ENCODE data around the gene DNAJC13. TPM values are rescaled to one million over a fixed set of nuclear protein-coding genes. Genes with fewer than 3 reads are reported as not detected.

DNAJC13 gene
- total and polyA plus RNA-seq, 11 donors = 6.6 to 45.1 (median 29.8) TPM

DNA sequence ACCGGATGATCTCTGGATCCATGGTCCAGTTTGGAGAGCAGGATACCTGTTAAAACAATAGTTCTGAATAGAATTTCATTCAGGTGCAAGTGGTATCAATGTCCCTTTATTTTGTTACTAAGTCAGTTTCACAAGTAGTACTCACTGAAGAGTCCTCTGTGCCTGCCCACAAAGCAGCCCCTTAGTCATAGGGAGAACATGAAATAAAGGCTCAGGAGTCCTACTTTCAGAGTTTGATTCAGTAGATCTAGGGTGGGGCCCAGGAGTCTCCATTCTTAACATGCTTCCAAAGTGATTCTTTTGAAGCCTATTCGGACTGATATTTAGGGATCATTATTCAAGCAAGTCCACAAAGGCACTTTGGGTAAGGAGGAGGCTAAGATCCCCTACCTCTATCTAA lies 100.0 kb downstream of the DNAJC13 start:
- TF ChIP-seq POLR2A (IDR thresholded peaks at IDR 0.05) = no peak
- TF ChIP-seq, protein P1, sequence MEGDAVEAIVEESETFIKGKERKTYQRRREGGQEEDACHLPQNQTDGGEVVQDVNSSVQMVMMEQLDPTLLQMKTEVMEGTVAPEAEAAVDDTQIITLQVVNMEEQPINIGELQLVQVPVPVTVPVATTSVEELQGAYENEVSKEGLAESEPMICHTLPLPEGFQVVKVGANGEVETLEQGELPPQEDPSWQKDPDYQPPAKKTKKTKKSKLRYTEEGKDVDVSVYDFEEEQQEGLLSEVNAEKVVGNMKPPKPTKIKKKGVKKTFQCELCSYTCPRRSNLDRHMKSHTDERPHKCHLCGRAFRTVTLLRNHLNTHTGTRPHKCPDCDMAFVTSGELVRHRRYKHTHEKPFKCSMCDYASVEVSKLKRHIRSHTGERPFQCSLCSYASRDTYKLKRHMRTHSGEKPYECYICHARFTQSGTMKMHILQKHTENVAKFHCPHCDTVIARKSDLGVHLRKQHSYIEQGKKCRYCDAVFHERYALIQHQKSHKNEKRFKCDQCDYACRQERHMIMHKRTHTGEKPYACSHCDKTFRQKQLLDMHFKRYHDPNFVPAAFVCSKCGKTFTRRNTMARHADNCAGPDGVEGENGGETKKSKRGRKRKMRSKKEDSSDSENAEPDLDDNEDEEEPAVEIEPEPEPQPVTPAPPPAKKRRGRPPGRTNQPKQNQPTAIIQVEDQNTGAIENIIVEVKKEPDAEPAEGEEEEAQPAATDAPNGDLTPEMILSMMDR (IDR thresholded peaks at IDR 0.05) = no peak
- DNase-seq (no peak), ATAC-seq (no peak)
- Histone ChIP-seq H3K4me1 (no peaks in the 10 kb centered on the region), H3K27ac (no peak overlapping the region), H3K9me3 (no peaks in the 10 kb centered on the region), H3K36me3 (peaks cover 0 to 99% (median 95%) of the 10 kb centered on the region in 9 donors), H3K4me3 (no peak overlapping the region), H3K27me3 (no peaks in the 10 kb centered on the region)
- intact Hi-C loops (cut with DNase I) = loop anchor here in 1 of 10 donors (10.0 kb wide), 1 partner anchor 187 kb away; no protein-coding TSS in a partner anchor
- 96 to 98% (median 98%) methylated on average over 2 of the region's 2 CpGs for WGBS, 4 donors

GRCh38 chr3:132519914-132520313 lies 102.6 kb downstream of the DNAJC13 start:
- TF ChIP-seq, protein P1 (IDR thresholded peaks at IDR 0.05) = no peak
- TF ChIP-seq POLR2A (IDR thresholded peaks at IDR 0.05) = no peak
- Histone ChIP-seq H3K27me3 (no peaks in the 10 kb centered on the region), H3K36me3 (peaks cover 0 to 99% (median 95%) of the 10 kb centered on the region in 9 donors), H3K9me3 (no peaks in the 10 kb centered on the region), H3K4me1 (no peaks in the 10 kb centered on the region), H3K4me3 (no peak overlapping the region), H3K27ac (no peak overlapping the region)
- intact Hi-C loops (cut with DNase I) = loop anchor here in 2 of 10 donors (10.0 kb wide), 2 partner anchors 55 to 185 kb away; no protein-coding TSS in a partner anchor
- no peak for ATAC-seq
- 82 to 89% (median 87%) methylated on average over 5 of the region's 5 CpGs for WGBS, 4 donors
- no peak for DNase-seq

- no peak for ATAC-seq
- no peak for TF ChIP-seq POLR2A (IDR thresholded peaks at IDR 0.05)
- TF ChIP-seq, protein P1 (IDR thresholded peaks at IDR 0.05) = no peak
- intact Hi-C loops (cut with DNase I) = loop anchor here in 1 of 10 donors (10.0 kb wide), 1 partner anchor 57 kb away; no protein-coding TSS in a partner anchor
- 69 to 76% (median 73%) methylated on average over 5 of the region's 5 CpGs for WGBS, 4 donors
- Histone ChIP-seq H3K27me3 (no peaks in the 10 kb centered on the region), H3K4me3 (no peak overlapping the region), H3K9me3 (no peaks in the 10 kb centered on the region), H3K4me1 (no peaks in the 10 kb centered on the region), H3K27ac (no peak overlapping the region), H3K36me3 (peaks cover 4 to 99% (median 95%) of the 10 kb centered on the region in 9 donors)
- DNase-seq = no peak
These were observed 104.6 kb downstream of the DNAJC13 start for GRCh38 chr3:132521901-132522300.

DNA sequence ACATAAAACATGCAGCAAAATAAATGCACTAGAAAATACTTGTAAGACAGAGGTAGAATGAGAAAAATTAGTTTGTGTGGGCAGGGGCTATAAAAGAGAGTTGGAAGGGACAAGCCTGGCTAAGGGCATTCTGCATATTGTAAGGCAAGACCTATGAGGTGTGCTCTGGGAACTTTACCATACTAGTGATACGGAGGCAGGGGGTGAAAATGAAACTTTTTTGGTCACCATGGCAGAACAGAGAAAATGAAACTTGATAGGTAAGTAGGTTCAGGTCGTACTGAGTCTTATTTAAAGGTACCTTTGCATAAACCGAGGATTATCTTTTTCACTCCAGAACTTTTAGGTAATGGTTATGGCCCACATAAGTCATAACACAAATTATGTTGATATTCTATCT lies 105.1 kb downstream of the DNAJC13 start:
- no peaks in the 10 kb centered on the region for H3K27me3 ChIP-seq
- TF ChIP-seq, protein P1 (IDR thresholded peaks at IDR 0.05) = no peak
- TF ChIP-seq POLR2A (IDR thresholded peaks at IDR 0.05) = no peak
- 81 to 95% (median 94%) methylated on average over 3 of the region's 3 CpGs for WGBS, 4 donors
- ATAC-seq = no peak
- no peaks in the 10 kb centered on the region for H3K4me1 ChIP-seq
- H3K36me3 ChIP-seq = peaks cover 3 to 99% (median 95%) of the 10 kb centered on the region in 9 donors
- DNase-seq = no peak
- no peaks in the 10 kb centered on the region for H3K9me3 ChIP-seq
- no peak overlapping the region for H3K27ac ChIP-seq
- intact Hi-C loops (cut with DNase I) = loop anchor here in 1 of 10 donors (10.0 kb wide), 1 partner anchor 58 kb away; no protein-coding TSS in a partner anchor
- H3K4me3 ChIP-seq = no peak overlapping the region
